GM12878 (cell line): ENCODE measurements around the gene BRAF. TPM values are rescaled to one million over a fixed set of nuclear protein-coding genes. Genes with fewer than 3 reads are reported as not detected.

ENCODE experiments used
- ATAC-seq: fragments of 200-7000 bp; cut with Tn5 transposase; 3 replicates; pipeline ENCODE4 v1.9.1; 2020; ENCODE audit warnings: mild to moderate bottlenecking, moderate library complexity
- BruUV-seq: library from RNA; stranded (reverse); fragments of 400-500 nt; replicated peaks from 2 replicates; lab custom pipeline; 2021; lab: Mats Ljungman, UMichigan
- CTCF ChIA-PET: fragments of 300-600 bp; sonication (Branson Sonifier 250); formaldehyde crosslinking; extraction: SDS; loops from one replicate; lab custom pipeline; 2021; ENCODE audit warnings: inconsistent platforms; lab: Yijun Ruan, JAX
- POLR2A ChIA-PET: fragments of 350-600 bp; formaldehyde crosslinking; extraction: SDS; loops from one replicate; lab custom pipeline; 2021; ENCODE audit warnings: inconsistent platforms; lab: Charles Lee
- RAD21 ChIA-PET: fragments of 300-600 bp; sonication (Branson Sonifier 250); formaldehyde crosslinking; loops from one replicate; lab custom pipeline; 2023; ENCODE audit warnings: antibody characterized with exemption; ENCODE audit not compliant: unreplicated experiment; lab: Charles Lee
- SMC1A ChIA-PET: fragments of 300-600 bp; sonication (Branson Sonifier 250); formaldehyde crosslinking; loops from one replicate; lab custom pipeline; 2023; ENCODE audit not compliant: unreplicated experiment, uncharacterized antibody; lab: Charles Lee
- DNase-seq: peaks from one replicate; pipeline ENCODE4 v3.0.0-alpha.2; 2011; ENCODE audit warnings: low read depth, low spot score
- FAIRE-seq: peaks from 3 replicates; lab custom pipeline; 2011; peaks lifted over from hg19 to GRCh38; lab: Jason Lieb, UNC
- H2AFZ ChIP-seq: 2 replicates; pipeline ENCODE4 v1.6.0; 2011; ENCODE audit warnings: low read depth, low read length, control low read depth; ENCODE audit not compliant: control insufficient read depth
- H3K27ac ChIP-seq: 2 replicates; pipeline ENCODE4 v1.5.1; 2011; ENCODE audit warnings: control low read depth; ENCODE audit not compliant: control insufficient read depth, insufficient read depth
- H3K27me3 ChIP-seq, 2 experiments: replicated peaks in 1 of 2; 2 replicates each; pipeline versions ENCODE4 v1.6.0 to v1.6.1; 2011; ENCODE audit warnings: low read length in 1 of 2; ENCODE audit not compliant: control insufficient read depth in 2 of 2, insufficient read depth in 2 of 2
- H3K36me3 ChIP-seq, 2 experiments: 2 replicates each; pipeline ENCODE4 v1.5.1; 2011; ENCODE audit warnings: low read length in 1 of 2; ENCODE audit not compliant: control insufficient read depth in 2 of 2, insufficient read depth in 2 of 2
- H3K4me1 ChIP-seq: 2 replicates; pipeline ENCODE4 v1.6.1; 2011; ENCODE audit warnings: mild to moderate bottlenecking, low read length, moderate library complexity, mixed read lengths; ENCODE audit not compliant: control insufficient read depth, insufficient read depth
- H3K4me2 ChIP-seq: 2 replicates; pipeline ENCODE4 v1.6.0; 2011; ENCODE audit warnings: control low read depth; ENCODE audit not compliant: control insufficient read depth, insufficient read depth
- H3K4me3 ChIP-seq: fragments of 200-600 bp; sonication (generic); 2 replicates; pipeline ENCODE4 v1.5.1; 2016
- H3K79me2 ChIP-seq: 2 replicates; pipeline ENCODE4 v1.6.0; 2011; ENCODE audit warnings: low read length; ENCODE audit not compliant: control insufficient read depth, insufficient read depth
- H3K9ac ChIP-seq: 2 replicates; pipeline ENCODE4 v1.8.0; 2011; ENCODE audit warnings: low read length, control low read depth, mixed read lengths; ENCODE audit not compliant: control insufficient read depth, insufficient read depth
- H3K9me3 ChIP-seq: replicated peaks from 3 replicates; pipeline ENCODE4 v1.5.1; 2011; ENCODE audit warnings: mild to moderate bottlenecking, low read length; ENCODE audit not compliant: control insufficient read depth, insufficient read depth
- H4K20me1 ChIP-seq: 2 replicates; pipeline ENCODE4 v1.6.0; 2011; ENCODE audit not compliant: control insufficient read depth, insufficient read depth
- CREB1 ChIP-seq: IDR thresholded peaks from 2 replicates; pipeline ENCODE4 v1.6.1; 2012; ENCODE audit warnings: low read depth, mild to moderate bottlenecking, inconsistent platforms
- REST ChIP-seq: IDR thresholded peaks from 2 replicates; pipeline ENCODE4 v1.6.1; 2012; ENCODE audit warnings: mild to moderate bottlenecking, low read depth, low read length
- RUNX3 ChIP-seq: IDR thresholded peaks from 2 replicates; pipeline ENCODE4 v1.6.1; 2012; ENCODE audit warnings: low read length, inconsistent platforms
- WGBS: methylation state at CpG from one replicate; pipeline ENCODE4 v1.1.6; 2016; ENCODE audit warnings: low lambda C conversion rate; ENCODE audit not compliant: insufficient replicate concordance, insufficient coverage; ENCODE audit errors: missing lambda C conversion rate; 5-methylcytosine and 5-hydroxymethylcytosine counted together
- in situ Hi-C: fragments of 300-500 bp; cut with MboI; formaldehyde crosslinking; loops from 9 replicates; pipeline ENCODE4 v1.14.3; 2018; ENCODE audit warnings: mixed read lengths
- intact Hi-C: fragments of 100-400 bp; cut with micrococcal nuclease; formaldehyde crosslinking; loops from one replicate; pipeline ENCODE4 v1.14.2; 2022; ENCODE audit not compliant: unreplicated experiment
- polyA plus RNA-seq, 11 experiments: library from polyadenylated mRNA; depleted of rRNA in 4 of 11; unstranded in 6 of 11; stranded (reverse) in 5 of 11; fragments of >200 nt; fragmentation: Nextera tagmentation in 4 of 11; fragmentation: Illumina TruSeq in 1 of 11; extraction: Ambion mirVana in 4 of 11; extraction: Trizol in 1 of 11; gene quantifications; 1 replicate in 1 of 11; 2 replicates in 10 of 11; pipeline versions ENCODE4 v1.2.1 to v1.2.3, GENCODE V29; 2011 to 2016; ENCODE audit warnings: inconsistent platforms in 2 of 11, missing spikeins in 2 of 11, low read depth in 1 of 11
- total RNA-seq, 4 experiments: library from RNA; depleted of rRNA in 3 of 4; stranded (reverse); fragments of >200 nt in 3 of 4; fragmentation: Illumina TruSeq in 1 of 4; extraction: Trizol in 1 of 4; gene quantifications; 2 replicates each; pipeline versions ENCODE4 v1.2.1 to v1.2.3, GENCODE V29; 2013 to 2021
- TF ChIP-seq, protein P1 (sequence below): IDR thresholded peaks from 2 replicates; pipeline ENCODE4 v1.6.1; 2012; ENCODE audit warnings: low read depth, low read length, improper control_type of control experiment

The BRAF gene
- total and polyA plus RNA-seq, 10 of the 15 experiments (the other 5 are each of a cell fraction or from before 2014, with no cell fraction given), result 2.6 to 31.0 (median 10.6) TPM

DNA sequence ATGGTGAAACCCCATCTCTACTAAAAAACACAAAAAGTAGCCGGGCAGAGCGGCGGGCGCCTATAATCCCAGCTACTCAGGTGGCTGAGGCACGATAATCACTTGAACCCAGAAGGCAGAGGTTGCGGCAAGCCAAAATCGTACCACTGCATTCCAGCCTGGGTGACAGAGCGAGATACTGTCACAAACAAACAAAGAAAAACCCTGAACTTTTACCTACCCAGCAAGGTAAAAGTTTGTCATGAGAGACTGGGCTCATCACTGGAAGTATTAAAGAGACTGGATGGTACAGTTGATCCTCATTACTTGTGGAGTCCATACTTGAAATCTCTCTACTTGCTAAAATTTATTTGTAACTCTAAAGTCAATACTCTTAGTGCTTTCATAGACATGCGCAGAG, 114.3 kb downstream of the BRAF start:
- no peak for FAIRE-seq
- no peak overlapping the region for H3K27ac ChIP-seq
- no peak overlapping the region for H2AFZ ChIP-seq
- TF ChIP-seq, protein P1, sequence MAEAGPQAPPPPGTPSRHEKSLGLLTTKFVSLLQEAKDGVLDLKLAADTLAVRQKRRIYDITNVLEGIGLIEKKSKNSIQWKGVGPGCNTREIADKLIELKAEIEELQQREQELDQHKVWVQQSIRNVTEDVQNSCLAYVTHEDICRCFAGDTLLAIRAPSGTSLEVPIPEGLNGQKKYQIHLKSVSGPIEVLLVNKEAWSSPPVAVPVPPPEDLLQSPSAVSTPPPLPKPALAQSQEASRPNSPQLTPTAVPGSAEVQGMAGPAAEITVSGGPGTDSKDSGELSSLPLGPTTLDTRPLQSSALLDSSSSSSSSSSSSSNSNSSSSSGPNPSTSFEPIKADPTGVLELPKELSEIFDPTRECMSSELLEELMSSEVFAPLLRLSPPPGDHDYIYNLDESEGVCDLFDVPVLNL, result no peak
- TF ChIP-seq CREB1 (no peak), REST (no peak), RUNX3 (no peak)
- TF ChIP-seq, all 136 proteins: peak for 0
- RAD21 ChIA-PET, result interaction anchor here (0.9 to 5.0 kb wide), 13 partner anchors 9 to 839 kb away, joined by 3 to 88 read pairs (median 6); partner anchors contain the start of genes BRAF and MRPS33
- Histone ChIP-seq H3K9ac (no peak overlapping the region), H3K4me3 (no peak overlapping the region), H3K79me2 (no peaks in the 10 kb centered on the region), H4K20me1 (no peaks in the 10 kb centered on the region), H3K4me1 (no peaks in the 10 kb centered on the region), H3K27me3 (no peaks in the 10 kb centered on the region), H3K36me3 (no peaks in the 10 kb centered on the region; a peak in 1 of 4 replicates), H3K4me2 (no peak overlapping the region), H3K9me3 (no peaks in the 10 kb centered on the region)
- in situ Hi-C loops, result loop anchor here (5.0 to 25.0 kb wide), 3 partner anchors 202 to 727 kb away; partner anchors contain the start of gene MRPS33
- BruUV-seq, result no TSS peak
- DNase-seq (no peak), ATAC-seq (no peak)
- POLR2A ChIA-PET, result interaction anchor here (1.0 to 1.2 kb wide), 2 partner anchors 112 to 134 kb away, joined by 3 read pairs; no protein-coding TSS in a partner anchor
- SMC1A ChIA-PET, result interaction anchor here (0.8 to 6.9 kb wide), 21 partner anchors 9 to 723 kb away, joined by 3 to 134 read pairs (median 6); partner anchors contain the start of gene MRPS33
- intact Hi-C loops, result loop anchor here (5.0 kb wide), 3 partner anchors 112 to 727 kb away; partner anchors contain the start of gene BRAF
- CTCF ChIA-PET, result interaction anchor here (0.5 to 6.9 kb wide), 42 partner anchors 9 to 839 kb away, joined by 3 to 166 read pairs (median 5); partner anchors contain the start of genes ADCK2, BRAF and MRPS33
- WGBS, result 91% methylated on average over 9 of the region's 9 CpGs
